ENCODE measurements around the gene SLC8A3.
A peak's percentile ranks its signal among the peaks of the same experiment; 100 is the strongest.
"Not testable (repeated sequence)": the region's sequence is repeated elsewhere in the genome, so short reads cannot be mapped to it uniquely, and the experiment has no call there.

SLC8A3 gene

GRCh38 chr14:70188659-70189455, at the start of gene SLC8A3:
Gene SLC8A3 (minus strand): TSS chr14:70188951. CDS start chr14:70168422, 20,529 bp downstream.
- DNase-seq = peak; percentile 64 to 85

DNA sequence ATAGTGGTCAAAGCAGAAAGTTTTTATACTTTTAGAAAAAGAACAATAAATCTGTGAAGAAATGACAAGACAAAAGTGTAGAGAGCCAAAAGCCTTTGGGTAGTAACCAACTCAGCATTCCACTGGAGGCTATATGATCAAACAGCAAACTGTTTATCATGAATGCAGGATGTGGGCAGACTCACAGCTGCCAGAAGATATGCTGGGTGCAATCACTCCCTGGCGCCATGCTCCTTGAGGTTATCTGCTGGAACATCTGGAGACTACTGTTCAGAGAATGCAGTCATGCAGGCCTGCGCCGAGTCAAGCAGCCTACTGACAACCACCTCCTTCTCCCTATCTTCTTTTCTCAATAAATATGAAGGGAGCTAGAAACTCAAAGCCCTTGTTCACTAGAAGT, 49.0 kb upstream of the SLC8A3 start:
- DNase-seq = no peak

- no peak for DNase-seq
These were observed 45.6 kb upstream of the SLC8A3 start for GRCh38 chr14:70234066-70234950.

DNA sequence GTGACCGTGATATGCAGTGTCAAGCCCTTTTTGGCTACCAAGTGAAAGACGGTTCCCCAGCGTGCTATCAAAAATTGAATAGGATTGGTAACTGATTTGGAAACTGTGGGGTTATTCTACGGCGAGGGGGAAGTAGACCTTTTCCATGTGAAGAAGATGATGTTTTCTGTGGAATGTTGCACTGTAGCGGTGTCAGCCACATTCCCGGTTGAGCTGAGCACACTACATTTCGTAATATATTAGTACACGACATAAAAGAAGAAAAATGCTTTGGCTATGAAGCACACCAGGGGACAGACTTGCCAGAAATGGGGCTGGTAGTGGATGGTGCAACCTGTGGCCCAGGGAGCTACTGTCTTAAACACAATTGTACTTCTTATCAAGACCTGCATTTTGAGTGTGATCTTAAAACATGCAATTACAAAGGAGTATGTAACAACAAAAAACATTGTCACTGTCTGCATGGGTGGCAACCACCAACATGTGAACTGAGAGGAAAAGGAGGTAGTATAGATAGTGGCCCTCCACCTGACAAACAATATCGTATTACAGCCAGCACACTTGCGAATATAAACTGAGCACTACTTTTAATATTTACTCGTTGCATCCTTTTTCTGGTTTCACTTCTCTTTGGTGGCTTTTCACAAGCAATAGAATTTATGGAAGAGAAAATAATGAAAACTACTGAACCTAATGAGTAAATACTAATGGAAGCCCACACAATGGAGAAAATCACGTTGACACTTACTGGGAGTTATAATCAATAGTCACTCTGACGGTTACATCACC, 43.2 kb upstream of the SLC8A3 start:
- DNase-seq = not testable (repeated sequence)

GRCh38 chr14:70229877-70230640, 41.3 kb upstream of the SLC8A3 start:
- DNase-seq = not testable (repeated sequence)

DNA sequence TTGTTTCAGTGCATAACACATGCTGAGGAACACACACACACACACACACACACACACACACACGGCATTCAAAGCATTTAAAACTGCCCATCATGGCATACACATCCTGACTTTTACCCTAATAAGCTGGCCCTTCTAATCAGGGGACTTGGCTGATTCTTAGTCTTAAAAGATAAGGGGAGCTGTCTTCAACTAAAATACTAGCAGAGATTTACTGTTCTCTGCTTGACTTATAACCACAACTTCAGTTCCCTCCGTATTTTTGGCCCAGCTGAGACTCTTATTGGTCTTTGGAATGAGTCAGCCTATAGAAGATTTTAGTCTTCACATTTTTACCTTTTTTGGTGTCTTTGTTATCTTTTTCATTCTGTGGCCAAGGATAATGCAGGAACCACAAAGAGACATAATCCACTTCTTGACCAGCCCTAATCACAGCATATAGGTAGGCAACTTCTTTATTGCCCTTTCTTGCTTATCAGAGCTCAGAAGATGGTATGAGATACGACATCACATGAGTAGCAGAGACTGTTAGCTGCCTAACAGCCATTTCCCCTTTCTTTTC, 25.1 kb upstream of the SLC8A3 start:
- no peak for DNase-seq

GRCh38 chr14:70212752-70213151, 24.0 kb upstream of the SLC8A3 start:
- DNase-seq = no peak

DNA sequence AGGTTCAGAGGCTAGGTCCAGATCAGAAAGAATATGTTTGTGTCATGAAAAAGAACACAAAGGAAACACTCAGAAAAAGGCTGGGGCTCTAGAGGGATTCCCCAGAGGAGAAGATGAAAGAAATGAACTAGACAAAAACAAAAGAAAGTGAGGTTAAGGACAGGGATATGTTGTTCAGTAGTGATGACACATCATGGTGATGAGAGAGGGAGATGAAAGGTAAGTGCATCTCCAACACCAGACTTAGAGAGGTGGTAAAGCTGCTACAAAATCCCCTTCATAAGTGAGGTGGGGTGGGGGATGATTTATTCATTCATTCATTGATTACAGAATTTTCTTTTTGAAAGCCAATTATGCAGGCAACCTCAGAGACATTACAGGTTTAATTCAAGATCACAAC, 19.6 kb upstream of the SLC8A3 start:
- no peak for DNase-seq

GRCh38 chr14:70203686-70204085, 14.9 kb upstream of the SLC8A3 start:
- no peak for DNase-seq

DNA sequence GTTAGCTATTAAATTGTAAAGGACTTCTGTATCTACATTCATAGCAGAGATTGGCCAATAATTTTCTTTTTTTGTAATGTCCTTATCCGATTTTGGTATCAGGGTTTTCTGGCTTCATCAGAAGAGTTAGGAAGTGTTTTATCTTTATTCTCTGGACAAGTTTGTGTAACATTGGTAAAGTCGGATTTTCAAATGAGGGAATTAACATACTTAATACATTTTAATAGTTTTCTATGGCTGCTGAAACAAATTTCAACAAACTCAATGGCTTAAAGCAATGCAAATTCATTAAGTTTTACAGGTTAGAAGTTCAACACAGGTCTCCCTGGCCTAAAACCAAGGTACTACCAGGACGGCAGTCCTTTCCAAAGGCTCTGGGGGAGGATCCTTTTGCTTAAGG, 13.2 kb upstream of the SLC8A3 start:
- no peak for DNase-seq

- no peak for DNase-seq
These were observed 4.6 kb upstream of the SLC8A3 start for GRCh38 chr14:70193396-70193795.

DNA sequence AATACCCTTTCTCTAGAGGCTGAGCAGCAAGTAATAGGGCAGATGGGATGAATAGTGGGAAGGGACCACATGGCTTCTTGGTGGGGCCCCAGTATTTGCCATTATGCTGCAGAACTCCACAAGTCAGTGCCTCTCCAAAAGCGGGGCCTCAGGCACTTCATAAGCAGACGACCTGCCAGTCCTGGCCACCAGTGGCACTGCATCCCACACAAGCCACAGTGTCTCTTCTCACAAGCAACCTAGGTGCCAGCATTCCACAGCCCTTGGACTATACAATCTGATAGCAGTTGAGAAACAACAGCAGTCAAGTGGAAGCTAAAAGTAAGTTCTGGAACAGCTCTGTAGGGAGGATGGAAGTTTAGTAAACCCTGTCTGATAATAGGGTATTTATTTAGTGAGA, 4.2 kb upstream of the SLC8A3 start:
- no peak for DNase-seq

DNA sequence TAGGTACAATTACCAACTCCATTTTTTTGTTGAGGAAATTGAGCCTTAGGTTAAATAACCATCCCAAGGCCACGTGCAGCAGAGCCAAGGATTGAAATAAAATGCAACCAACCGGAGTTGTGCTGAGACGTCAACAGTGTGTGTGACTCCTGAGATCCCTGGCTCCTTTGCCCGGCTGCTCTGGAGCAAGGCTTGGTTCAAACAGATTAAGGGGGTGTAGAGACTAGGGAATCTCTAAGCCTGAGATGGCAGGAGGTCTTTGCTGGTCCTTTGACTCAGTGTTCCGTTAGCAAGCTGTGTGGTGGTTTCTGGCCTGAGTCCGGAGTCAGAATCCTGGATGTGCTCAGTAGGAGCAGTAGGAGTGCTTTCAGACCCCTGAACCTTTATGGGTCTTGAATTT, 1.4 kb upstream of the SLC8A3 start:
- DNase-seq = no peak

DNA sequence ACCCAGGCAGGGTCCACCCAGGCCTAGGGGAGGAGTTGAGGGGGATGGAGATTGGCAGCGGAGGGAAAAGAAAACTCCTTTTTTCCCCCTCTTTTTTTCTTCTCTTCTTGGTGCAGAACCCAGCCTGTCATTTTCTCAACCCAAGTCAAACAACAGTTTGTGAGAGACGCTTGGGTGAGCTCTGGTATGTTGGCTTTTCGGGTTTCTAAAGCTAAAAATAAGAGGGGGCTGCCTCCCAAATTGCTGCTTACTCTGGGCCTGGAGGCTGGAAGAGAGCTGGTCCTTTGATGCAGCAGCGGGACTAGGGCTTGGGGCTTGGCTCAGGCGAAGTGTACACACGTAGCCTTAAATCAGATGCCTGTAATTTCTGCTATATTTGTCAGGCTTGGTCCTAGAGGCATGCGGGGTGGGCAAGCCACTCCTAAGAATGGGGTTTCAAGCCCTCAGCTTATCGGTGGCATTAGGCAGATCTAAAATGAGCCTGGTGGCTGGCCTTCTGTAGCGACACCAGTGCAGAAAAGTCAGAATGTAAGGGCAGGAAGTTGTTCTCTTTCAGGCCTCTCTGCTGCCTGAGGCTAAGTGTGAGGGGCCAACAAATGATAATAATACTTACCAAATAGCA, 816 bp upstream of the SLC8A3 start:
- peak in 1 of 2 experiments; percentile 28 for DNase-seq

DNA sequence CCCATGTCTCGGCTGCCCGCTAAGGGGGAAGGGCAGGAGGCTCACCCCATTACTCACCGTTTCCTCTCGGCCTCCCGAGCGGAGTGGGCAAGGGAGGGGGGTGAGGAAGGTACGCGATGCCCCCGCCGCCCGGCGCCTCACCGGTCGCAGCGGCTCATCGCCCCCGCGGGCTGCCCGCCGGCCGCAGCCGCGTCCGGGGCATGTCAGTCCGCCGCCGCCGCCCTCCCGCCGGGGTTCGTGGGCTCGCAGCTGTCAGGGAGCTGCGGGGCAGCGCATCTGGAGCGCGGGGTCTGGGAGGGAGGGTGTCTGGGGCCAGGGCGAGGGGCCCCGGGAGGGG, 461 bp downstream of the SLC8A3 start:
- DNase-seq = no peak

DNA sequence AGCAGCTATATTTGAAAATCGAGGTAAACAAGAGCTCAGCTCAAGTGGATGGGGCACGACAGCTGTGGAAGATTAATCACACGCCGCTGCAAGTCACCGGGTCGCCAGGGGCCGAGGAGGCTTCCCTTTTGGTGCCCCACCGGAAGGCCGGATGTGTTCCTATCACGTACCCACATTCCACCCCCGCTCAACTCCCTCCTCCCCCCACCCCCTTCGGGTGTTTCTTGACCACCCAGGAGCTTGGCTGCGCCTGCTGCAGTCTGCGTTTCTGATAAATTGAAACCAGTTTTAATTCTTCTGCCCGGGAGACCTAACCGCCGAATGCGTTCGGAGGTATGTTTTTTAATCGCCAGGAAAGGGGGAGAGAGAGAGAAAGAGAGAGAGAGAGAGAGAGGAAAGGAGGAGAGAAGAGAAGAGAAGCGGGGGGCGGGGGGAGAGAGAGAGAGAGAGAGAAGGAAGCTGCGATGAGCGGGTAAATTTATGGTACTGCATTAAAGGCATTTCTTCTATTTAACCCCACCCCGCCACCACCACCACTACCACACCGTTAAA, 1.8 kb downstream of the SLC8A3 start:
- no peak for DNase-seq

GRCh38 chr14:70183991-70184390, 4.8 kb downstream of the SLC8A3 start:
- no peak for DNase-seq

GRCh38 chr14:70181276-70181675, 7.5 kb downstream of the SLC8A3 start:
- DNase-seq = no peak

DNA sequence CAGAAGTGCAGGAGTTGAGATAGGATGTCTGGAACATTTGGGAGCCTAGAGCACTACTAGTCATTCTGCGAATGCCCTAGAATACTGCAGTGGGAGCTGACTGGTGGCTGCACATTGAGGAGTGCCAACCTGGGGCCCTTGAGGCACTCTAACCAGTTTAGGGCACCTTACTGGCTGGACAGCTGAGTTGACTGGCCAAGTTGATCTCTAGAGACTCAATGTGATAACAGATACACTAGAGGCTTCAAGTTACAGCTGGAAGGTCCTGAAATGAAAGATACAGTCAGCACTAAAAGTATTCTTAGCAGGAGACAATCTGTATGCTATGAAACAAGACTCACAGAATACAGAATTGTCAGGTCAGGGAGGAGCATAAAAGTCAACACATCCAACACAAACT, 8.0 kb downstream of the SLC8A3 start:
- DNase-seq = no peak

GRCh38 chr14:70177081-70177800, 11.5 kb downstream of the SLC8A3 start:
- no peak for DNase-seq

DNA sequence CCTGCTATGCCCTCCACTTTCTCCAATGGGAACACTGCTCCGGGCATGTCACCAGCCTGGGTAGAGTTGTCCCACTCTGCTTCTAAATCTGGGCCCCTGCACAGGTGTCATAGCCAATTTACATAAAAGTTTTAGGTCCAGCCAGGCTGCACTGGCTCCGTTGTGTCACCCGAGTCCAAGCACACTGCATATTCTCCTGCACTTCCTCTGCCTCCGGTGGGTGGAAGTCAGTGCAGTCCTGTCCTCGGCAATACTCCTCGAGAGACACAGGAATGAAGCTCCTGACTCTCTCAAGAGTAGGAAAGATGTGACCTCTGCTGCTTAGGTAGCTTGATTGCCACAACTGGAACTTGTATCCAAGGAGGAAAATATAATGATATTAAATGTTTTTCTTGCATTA, 15.2 kb downstream of the SLC8A3 start:
- DNase-seq = no peak

All from NCI-H2081 (cell line).